ENCODE measurements around the gene MTCH1. TPM values are rescaled to one million over a fixed set of nuclear protein-coding genes. Genes with fewer than 3 reads are reported as not detected.

MTCH1 gene
- total and polyA plus RNA-seq, 8 donors = 145 to 192 (median 164) TPM

DNA sequence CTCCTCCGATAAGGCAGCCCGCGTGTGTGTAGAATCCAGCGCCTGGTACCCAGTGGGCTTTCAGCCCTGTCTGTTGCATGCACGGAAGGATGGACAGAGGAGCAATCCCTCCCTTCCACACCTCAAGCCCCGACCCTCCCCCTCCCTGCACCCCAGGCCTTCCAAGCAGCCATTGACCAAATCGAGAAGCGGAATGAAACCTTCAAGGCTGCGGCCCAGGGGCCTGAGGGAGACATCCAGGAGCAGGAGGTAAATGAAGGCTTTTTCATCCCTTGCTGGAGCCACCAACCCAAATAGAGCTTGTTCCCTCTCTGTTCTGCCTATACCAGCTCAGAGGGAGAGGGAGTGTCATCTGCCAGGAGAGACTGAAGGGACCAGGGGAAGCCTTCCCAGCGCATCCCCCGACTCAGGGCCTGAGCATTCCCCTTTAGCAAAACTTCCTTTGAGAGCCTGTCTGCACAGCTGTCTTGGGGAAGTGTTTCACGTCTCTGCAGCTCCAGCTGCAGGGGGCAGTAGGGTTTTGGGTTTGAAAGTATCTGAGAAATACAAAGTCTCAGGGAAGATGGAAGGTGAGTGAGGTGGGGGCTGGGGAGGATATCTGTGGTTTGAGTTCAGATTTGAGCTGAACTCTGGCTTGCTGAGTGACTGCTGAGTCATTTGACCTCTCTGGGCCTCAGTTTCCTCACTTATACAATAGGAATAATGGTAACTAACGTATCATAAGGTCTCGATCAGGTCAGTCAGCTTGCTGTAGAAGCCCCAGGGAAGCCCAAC is 35.5 kb upstream of the MTCH1 start:
- ATAC-seq (no peak), DNase-seq (no peak)
- Histone ChIP-seq H3K4me1 (peaks cover 0 to 31% of the 10 kb centered on the region in 2 donors), H3K36me3 (peaks cover 0 to 52% of the 10 kb centered on the region in 2 donors), H3K27ac (no peak overlapping the region), H3K9me3 (no peaks in the 10 kb centered on the region), H3K27me3 (no peaks in the 10 kb centered on the region), H3K4me3 (no peak overlapping the region)
- TF ChIP-seq, protein P1, sequence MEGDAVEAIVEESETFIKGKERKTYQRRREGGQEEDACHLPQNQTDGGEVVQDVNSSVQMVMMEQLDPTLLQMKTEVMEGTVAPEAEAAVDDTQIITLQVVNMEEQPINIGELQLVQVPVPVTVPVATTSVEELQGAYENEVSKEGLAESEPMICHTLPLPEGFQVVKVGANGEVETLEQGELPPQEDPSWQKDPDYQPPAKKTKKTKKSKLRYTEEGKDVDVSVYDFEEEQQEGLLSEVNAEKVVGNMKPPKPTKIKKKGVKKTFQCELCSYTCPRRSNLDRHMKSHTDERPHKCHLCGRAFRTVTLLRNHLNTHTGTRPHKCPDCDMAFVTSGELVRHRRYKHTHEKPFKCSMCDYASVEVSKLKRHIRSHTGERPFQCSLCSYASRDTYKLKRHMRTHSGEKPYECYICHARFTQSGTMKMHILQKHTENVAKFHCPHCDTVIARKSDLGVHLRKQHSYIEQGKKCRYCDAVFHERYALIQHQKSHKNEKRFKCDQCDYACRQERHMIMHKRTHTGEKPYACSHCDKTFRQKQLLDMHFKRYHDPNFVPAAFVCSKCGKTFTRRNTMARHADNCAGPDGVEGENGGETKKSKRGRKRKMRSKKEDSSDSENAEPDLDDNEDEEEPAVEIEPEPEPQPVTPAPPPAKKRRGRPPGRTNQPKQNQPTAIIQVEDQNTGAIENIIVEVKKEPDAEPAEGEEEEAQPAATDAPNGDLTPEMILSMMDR (IDR thresholded peaks at IDR 0.05) = peak in 1 of 2 donors; percentile 15
- intact Hi-C loops (cut with DNase I) = loop anchor here in 1 of 2 donors (10.0 kb wide), 1 partner anchor 153 kb away; the partner anchor contains the start of gene PIM1

DNA sequence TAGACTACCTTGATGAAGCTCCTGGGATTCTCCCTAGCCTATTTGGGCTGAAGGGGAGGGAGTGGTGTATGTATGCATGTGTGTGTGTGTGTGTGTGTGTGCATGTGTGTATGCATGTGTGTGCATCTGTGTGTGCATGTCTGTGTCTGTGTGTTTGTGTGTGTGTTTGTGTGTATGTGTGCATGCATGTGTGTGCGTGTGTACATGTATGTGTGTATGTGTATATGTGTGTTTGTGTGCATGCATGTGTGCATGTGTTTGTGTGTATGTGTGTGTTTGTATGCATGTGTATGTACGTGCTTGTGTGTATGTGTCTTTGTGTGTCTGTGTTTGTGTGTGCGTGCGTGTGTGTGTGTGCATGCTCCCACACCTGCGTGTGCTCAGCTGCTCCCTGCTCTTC is 34.8 kb upstream of the MTCH1 start:
- Histone ChIP-seq H3K4me1 (peaks cover 0 to 31% of the 10 kb centered on the region in 2 donors), H3K27ac (no peak overlapping the region), H3K27me3 (no peaks in the 10 kb centered on the region), H3K9me3 (no peaks in the 10 kb centered on the region), H3K4me3 (no peak overlapping the region), H3K36me3 (peaks cover 0 to 48% of the 10 kb centered on the region in 2 donors)
- intact Hi-C loops (cut with DNase I) = loop anchor here in 1 of 2 donors (10.0 kb wide), 1 partner anchor 154 kb away; the partner anchor contains the start of gene PIM1
- ATAC-seq (no peak), DNase-seq (no peak)
- TF ChIP-seq, protein P1 (IDR thresholded peaks at IDR 0.05) = no peak

DNA sequence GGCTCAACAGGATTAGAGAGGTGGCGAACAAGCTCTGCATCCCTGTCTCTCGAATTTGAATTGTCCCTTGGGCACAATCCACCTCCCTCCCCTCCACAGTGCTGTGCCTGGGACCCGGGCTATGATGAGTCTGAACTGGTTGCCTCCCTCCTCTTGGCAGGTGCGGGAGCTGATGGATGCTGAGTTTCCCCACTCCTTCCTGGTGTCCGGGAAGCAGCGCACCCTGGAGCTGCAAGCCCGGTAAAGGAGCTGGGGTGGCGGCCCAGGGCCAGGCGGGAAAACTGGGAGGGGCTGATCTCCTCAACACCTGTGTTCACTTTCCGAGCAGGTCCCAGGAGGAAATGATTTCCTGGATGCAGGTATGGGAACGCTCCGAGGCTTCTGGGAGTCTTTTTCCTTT is 34.4 kb upstream of the MTCH1 start:
- Histone ChIP-seq H3K4me1 (peaks cover 0 to 31% of the 10 kb centered on the region in 2 donors), H3K9me3 (no peaks in the 10 kb centered on the region), H3K36me3 (peaks cover 0 to 48% of the 10 kb centered on the region in 2 donors), H3K27ac (no peak overlapping the region), H3K27me3 (no peaks in the 10 kb centered on the region), H3K4me3 (no peak overlapping the region)
- TF ChIP-seq, protein P1 (IDR thresholded peaks at IDR 0.05) = no peak
- intact Hi-C loops (cut with DNase I) = loop anchor here in 1 of 2 donors (10.0 kb wide), 1 partner anchor 154 kb away; the partner anchor contains the start of gene PIM1
- no peak for ATAC-seq
- DNase-seq = no peak

DNA sequence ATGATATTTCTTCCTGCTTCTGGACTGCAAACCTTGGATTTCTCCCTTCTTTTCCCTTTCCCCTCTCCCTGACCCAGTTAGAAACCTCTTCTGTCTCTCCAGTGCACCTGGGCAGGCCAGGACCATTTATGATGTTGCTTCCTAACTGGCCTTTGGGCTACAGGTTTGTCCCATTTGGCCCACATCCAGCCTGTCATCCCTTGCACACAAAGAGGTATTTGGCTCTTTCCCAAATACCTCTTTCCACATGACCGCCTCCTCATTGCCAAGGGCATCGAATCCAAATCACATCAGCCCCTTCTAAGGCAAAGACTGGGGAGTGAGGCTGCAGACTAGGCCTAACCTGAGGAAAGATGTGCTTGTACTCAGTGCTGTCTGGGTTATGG is 33.1 kb upstream of the MTCH1 start:
- Histone ChIP-seq H3K27me3 (no peaks in the 10 kb centered on the region), H3K9me3 (no peaks in the 10 kb centered on the region), H3K4me3 (no peak overlapping the region), H3K4me1 (peaks cover 0 to 28% of the 10 kb centered on the region in 2 donors), H3K36me3 (peaks cover 0 to 48% of the 10 kb centered on the region in 2 donors), H3K27ac (peak overlapping the region in 1 of 2 donors; percentile 50)
- intact Hi-C loops (cut with DNase I) = loop anchor here in 1 of 2 donors (2.0 to 5.0 kb wide), 2 partner anchors 193 to 252 kb away; no protein-coding TSS in a partner anchor
- TF ChIP-seq, protein P1 (IDR thresholded peaks at IDR 0.05) = no peak
- ATAC-seq (no peak), DNase-seq (peak in 1 of 4 donors; percentile 1)
